LNCaP clone FGC (cell line): ENCODE measurements around the gene PPP1R37.
A peak's percentile ranks its signal among the peaks of the same experiment; 100 is the strongest.

Source experiments
- DNase-seq: peaks from one replicate; pipeline ENCODE4 v3.0.0-alpha.2; 2011; ENCODE audit warnings: low read depth
- H3K4me3 ChIP-seq: 2 replicates; pipeline ENCODE4 v1.5.1; 2011; ENCODE audit warnings: mild to moderate bottlenecking, low read depth, low read length, control low read depth
- CTCF ChIP-seq: IDR thresholded peaks from 2 replicates; pipeline ENCODE4 v1.5.1; 2012; ENCODE audit warnings: mild to moderate bottlenecking; ENCODE audit not compliant: control insufficient read depth, insufficient read depth; ENCODE audit errors: extremely low read depth

PPP1R37 gene

GRCh38 chr19:45123440-45123850 is 30.5 kb downstream of the PPP1R37 start:
- TF ChIP-seq CTCF: no peak
- H3K4me3 ChIP-seq: no peak overlapping the region
- DNase-seq: no peak

GRCh38 chr19:45124021-45124420 is 31.0 kb downstream of the PPP1R37 start:
- H3K4me3 ChIP-seq: no peak overlapping the region
- no peak for TF ChIP-seq CTCF

GRCh38 chr19:45125360-45125759 is 32.4 kb downstream of the PPP1R37 start:
- no peak for DNase-seq
- TF ChIP-seq CTCF: no peak
- no peak overlapping the region for H3K4me3 ChIP-seq

More at GRCh38 chr19:45124021-45124420, 31.0 kb downstream of the PPP1R37 start:
- no peak for DNase-seq

DNA sequence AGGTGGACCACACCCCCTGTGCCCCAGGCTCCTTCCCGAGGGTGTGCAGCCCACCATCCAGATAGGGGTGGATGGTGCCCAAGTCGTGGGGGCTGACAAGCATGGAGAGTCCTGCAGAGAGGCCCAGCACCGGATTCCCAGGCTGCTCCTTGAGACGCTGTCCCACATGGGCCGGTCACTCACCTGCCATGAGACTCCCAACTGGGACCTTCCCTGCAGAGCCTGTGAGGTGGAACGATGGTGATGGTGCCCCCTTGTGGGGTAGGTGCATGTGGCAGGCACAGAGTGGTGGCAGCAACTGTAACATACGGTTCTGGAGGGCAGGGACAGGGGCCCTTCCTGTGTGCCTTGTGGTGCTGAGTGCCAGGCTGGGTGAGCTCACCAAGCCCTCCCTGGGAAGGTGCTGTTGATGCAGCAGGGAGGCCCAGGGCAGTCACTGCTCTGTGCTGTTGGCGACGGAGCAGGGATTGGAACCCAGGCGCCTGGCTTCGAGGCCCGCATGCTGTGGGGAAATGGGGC is 33.1 kb downstream of the PPP1R37 start:
- TF ChIP-seq CTCF: peak; percentile 48
- DNase-seq: no peak
- H3K4me3 ChIP-seq: no peak overlapping the region

GRCh38 chr19:45126654-45127053 is 33.7 kb downstream of the PPP1R37 start:
- no peak overlapping the region for H3K4me3 ChIP-seq
- DNase-seq: no peak
- TF ChIP-seq CTCF: no peak

- DNase-seq: no peak
- no peak for TF ChIP-seq CTCF
- H3K4me3 ChIP-seq: no peak overlapping the region
These were observed 35.2 kb downstream of the PPP1R37 start for GRCh38 chr19:45128146-45128545.

GRCh38 chr19:45128806-45129205 is 35.8 kb downstream of the PPP1R37 start:
- no peak overlapping the region for H3K4me3 ChIP-seq
- DNase-seq: no peak
- no peak for TF ChIP-seq CTCF
